HCT116 (cell line): ENCODE data around the gene NXPE3. TPM values are rescaled to one million over a fixed set of nuclear protein-coding genes. Genes with fewer than 3 reads are reported as not detected.

Experiments used
- ATAC-seq: fragments of 200-7000 bp; cut with Tn5 transposase; 2 replicates; pipeline ENCODE4 v1.9.1; 2020; ENCODE audit warnings: mild to moderate bottlenecking, moderate library complexity
- BruUV-seq: library from RNA; stranded (reverse); fragments of 400-500 nt; replicated peaks from 2 replicates; lab custom pipeline; 2021; lab: Mats Ljungman, UMichigan
- CTCF ChIA-PET: fragments of 300-600 bp; sonication (Branson Sonifier 250); formaldehyde crosslinking; loops from one replicate; lab custom pipeline; 2021; ENCODE audit warnings: antibody characterized with exemption; lab: Charles Lee
- POLR2A ChIA-PET: fragments of 300-600, 350-600 bp; sonication (Branson Sonifier 250); formaldehyde crosslinking; loops from one replicate; lab custom pipeline; 2021; ENCODE audit warnings: antibody characterized with exemption; lab: Charles Lee
- RAD21 ChIA-PET, 2 experiments: fragments of 300-600 bp; sonication (Branson Sonifier 250); formaldehyde crosslinking; loops; one replicate each; lab custom pipeline; 2023; ENCODE audit warnings: low total read pairs in 2 of 2; ENCODE audit not compliant: uncharacterized antibody in 2 of 2, unreplicated experiment in 2 of 2, low non-redundant PET in 1 of 2; lab: Charles Lee
- DNase-seq: peaks from one replicate; pipeline ENCODE4 v3.0.0-alpha.2; 2010; ENCODE audit warnings: low read depth, low spot score
- H2AFZ ChIP-seq: fragments of 200-600 bp; shearing (Covaris generic), sonication (generic); 2 replicates; pipeline ENCODE4 v1.6.1; 2017; ENCODE audit warnings: low read depth, mixed run types, mixed read lengths, antibody characterized with exemption, low read length; ENCODE audit not compliant: poor library complexity, severe bottlenecking
- H3K27ac ChIP-seq: 2 replicates; pipeline ENCODE4 v1.5.1; 2012; ENCODE audit warnings: low read depth, low read length
- H3K27me3 ChIP-seq: fragments of 200-600 bp; sonication (generic); 2 replicates; pipeline ENCODE4 v1.6.1; 2016; ENCODE audit warnings: mixed run types, low read length, mixed read lengths; ENCODE audit not compliant: insufficient read depth
- H3K36me3 ChIP-seq, 2 experiments: fragments of 200-500 bp in 1 of 2; fragments of 200-600 bp in 1 of 2; sonication (Bioruptor generic) in 1 of 2; sonication (generic) in 1 of 2; 2 replicates each; pipeline versions ENCODE4 v1.5.1 to v1.6.1; 2014 to 2016; ENCODE audit warnings: low read length in 2 of 2, inconsistent platforms in 1 of 2, mixed read lengths in 1 of 2, mixed run types in 1 of 2; ENCODE audit not compliant: insufficient read depth in 2 of 2, control insufficient read depth in 1 of 2
- H3K4me1 ChIP-seq, 2 experiments: fragments of 200-600 bp in 1 of 2; sonication (generic) in 1 of 2; 2 replicates each; pipeline versions ENCODE4 v1.5.1 to v1.6.1; 2012 to 2017; ENCODE audit warnings: low read length in 2 of 2, inconsistent platforms in 1 of 2, mild to moderate bottlenecking in 1 of 2, mixed read lengths in 1 of 2, mixed run types in 1 of 2, moderate library complexity in 1 of 2; ENCODE audit not compliant: insufficient read depth in 2 of 2, control insufficient read depth in 1 of 2
- H3K4me2 ChIP-seq: fragments of 200-600 bp; sonication (generic); 2 replicates; pipeline ENCODE4 v1.6.1; 2017; ENCODE audit warnings: mixed run types, low read length, mixed read lengths
- H3K4me3 ChIP-seq, 2 experiments: fragments of 200-600 bp in 1 of 2; sonication (generic) in 1 of 2; replicated peaks in 1 of 2; 2 replicates each; pipeline ENCODE4 v1.5.1; 2011 to 2016; ENCODE audit warnings: low read length in 2 of 2, control low read depth in 1 of 2, low read depth in 1 of 2, mild to moderate bottlenecking in 1 of 2, mixed read lengths in 1 of 2, mixed run types in 1 of 2
- H3K79me2 ChIP-seq: fragments of 200-600 bp; sonication (generic); 2 replicates; pipeline ENCODE4 v1.6.1; 2017; ENCODE audit warnings: mild to moderate bottlenecking, mixed run types, low read length, moderate library complexity, mixed read lengths; ENCODE audit not compliant: insufficient read depth
- H3K9ac ChIP-seq: fragments of 200-600 bp; sonication (generic); 2 replicates; pipeline ENCODE4 v1.6.1; 2016; ENCODE audit warnings: low read length, mixed read lengths
- H3K9me2 ChIP-seq: fragments of 200-600 bp; sonication (generic), shearing (Covaris generic); 2 replicates; pipeline ENCODE4 v1.6.1; 2017; ENCODE audit warnings: mixed run types, mild to moderate bottlenecking, moderate library complexity; ENCODE audit not compliant: insufficient read depth
- H3K9me3 ChIP-seq, 2 experiments: fragments of 200-500 bp in 1 of 2; fragments of 200-600 bp in 1 of 2; sonication (Bioruptor generic) in 1 of 2; sonication (generic) in 1 of 2; 2 replicates each; pipeline ENCODE4 v1.6.1; 2014 to 2017; ENCODE audit warnings: low read length in 2 of 2, mixed read lengths in 2 of 2, inconsistent platforms in 1 of 2, low read depth in 1 of 2, mild to moderate bottlenecking in 1 of 2, mixed run types in 1 of 2, moderate library complexity in 1 of 2; ENCODE audit not compliant: control insufficient read depth in 1 of 2, insufficient read depth in 1 of 2
- H4K20me1 ChIP-seq: fragments of 200-600 bp; sonication (generic), shearing (Covaris generic); 2 replicates; pipeline ENCODE4 v1.6.1; 2017; ENCODE audit warnings: mixed run types, mild to moderate bottlenecking, moderate library complexity; ENCODE audit not compliant: insufficient read depth
- CEBPB ChIP-seq: IDR thresholded peaks from 2 replicates; pipeline ENCODE4 v1.6.1; 2012; ENCODE audit warnings: low read depth
- MAX ChIP-seq: IDR thresholded peaks from 2 replicates; pipeline ENCODE4 v1.6.1; 2012
- POLR2A ChIP-seq: IDR thresholded peaks from 2 replicates; pipeline ENCODE4 v1.7.0; 2011; ENCODE audit warnings: borderline replicate concordance; ENCODE audit not compliant: insufficient read depth, insufficient read length; ENCODE audit errors: extremely low read depth
- POLR2AphosphoS5 ChIP-seq: IDR thresholded peaks from 2 replicates; pipeline ENCODE4 v1.6.1; 2011; ENCODE audit warnings: mild to moderate bottlenecking, low read depth, low read length, moderate library complexity
- REST ChIP-seq: IDR thresholded peaks from 2 replicates; pipeline ENCODE4 v1.6.1; 2012; ENCODE audit warnings: low read depth
- YY1 ChIP-seq: IDR thresholded peaks from 2 replicates; pipeline ENCODE4 v1.6.1; 2011; ENCODE audit warnings: low read length, low read depth, moderate library complexity, mild to moderate bottlenecking; ENCODE audit not compliant: insufficient replicate concordance; ENCODE audit errors: extremely low read depth
- ZBTB33 ChIP-seq: IDR thresholded peaks from 2 replicates; pipeline ENCODE4 v1.6.1; 2011; ENCODE audit warnings: mild to moderate bottlenecking, low read length, moderate library complexity; ENCODE audit not compliant: insufficient replicate concordance; ENCODE audit errors: extremely low read depth
- ZNF274 ChIP-seq: fragments of 200-500 bp; sonication (Bioruptor generic); IDR thresholded peaks from 2 replicates; pipeline ENCODE4 v1.6.1; 2014; ENCODE audit warnings: mild to moderate bottlenecking, low read depth, low read length, inconsistent platforms
- intact Hi-C: fragments of 100-400 bp; cut with micrococcal nuclease; formaldehyde crosslinking; loops from 2 replicates; pipeline ENCODE4 v1.10.0; 2022
- total RNA-seq: library from RNA; stranded (reverse); gene quantifications from one replicate; pipeline ENCODE4 v1.2.1, GENCODE V29; 2021; ENCODE audit not compliant: unreplicated experiment

NXPE3 gene
- total RNA-seq, 1 experiment from 2014 or later, result 4.3 TPM

- Histone ChIP-seq H2AFZ (no peak overlapping the region), H3K9me2 (no peaks in the 10 kb centered on the region), H3K27ac (no peak overlapping the region), H3K4me3 (no peak overlapping the region), H3K9me3 (no peaks in the 10 kb centered on the region), H3K79me2 (peaks cover 26% of the 10 kb centered on the region), H3K4me1 (peaks cover 9 to 23% of the 10 kb centered on the region in 2 experiments), H3K4me2 (no peak overlapping the region), H3K27me3 (no peaks in the 10 kb centered on the region), H4K20me1 (no peaks in the 10 kb centered on the region), H3K36me3 (peaks cover 31 to 37% of the 10 kb centered on the region in 2 experiments; a peak in 3 of 4 replicates), H3K9ac (no peak overlapping the region)
- no TSS peak for BruUV-seq
- intact Hi-C loops, result no loop called here
- ChIA-PET RAD21 (no interaction called here), POLR2A (interaction anchor here (0.9 kb wide), 1 partner anchor 13 kb away, joined by 3 read pairs; no protein-coding TSS in a partner anchor), CTCF (interaction anchor here (1.0 kb wide), 1 partner anchor 43 kb away, joined by 3 read pairs; no protein-coding TSS in a partner anchor)
- no peak for ATAC-seq
- DNase-seq, result no peak
- TF ChIP-seq ZBTB33 (no peak), REST (no peak), CEBPB (no peak), POLR2A (no peak), MAX (no peak), YY1 (no peak), ZNF274 (no peak), POLR2AphosphoS5 (no peak)
These were observed 73.1 kb downstream of the NXPE3 start for GRCh38 chr3:101851850-101852714.
